ACHN (cell line): ENCODE measurements around the gene ST7.
A peak's percentile ranks its signal among the peaks of the same experiment; 100 is the strongest.

ENCODE experiments used
- DNase-seq: peaks from one replicate; pipeline ENCODE4 v3.0.0-alpha.2; 2015
- in situ Hi-C: cut with HindIII; loops from 2 replicates; pipeline ENCODE4 v1.10.0; 2017; ENCODE audit warnings: low sequenced_read_pairs, low pct_ligation_motif_present, low pct_unique_long_range_greater_than_20kb

Gene ST7

GRCh38 chr7:117041007-117041406, 87.7 kb downstream of the ST7 start:
- in situ Hi-C loops: no loop called here
- no peak for DNase-seq

- in situ Hi-C loops: no loop called here
- DNase-seq: no peak
These were observed 88.5 kb downstream of the ST7 start for GRCh38 chr7:117041822-117042221.

GRCh38 chr7:117043108-117043825, 90.0 kb downstream of the ST7 start:
- in situ Hi-C loops: no loop called here
- no peak for DNase-seq

GRCh38 chr7:117044664-117045063, 91.4 kb downstream of the ST7 start:
- in situ Hi-C loops: no loop called here
- no peak for DNase-seq

- DNase-seq: no peak
- in situ Hi-C loops: no loop called here
These were observed 92.8 kb downstream of the ST7 start for GRCh38 chr7:117045927-117046710.

GRCh38 chr7:117047496-117047895, 94.2 kb downstream of the ST7 start:
- in situ Hi-C loops: no loop called here
- no peak for DNase-seq

GRCh38 chr7:117048114-117048866, 95.0 kb downstream of the ST7 start:
- no peak for DNase-seq
- in situ Hi-C loops: no loop called here

GRCh38 chr7:117048882-117049281, 95.6 kb downstream of the ST7 start:
- in situ Hi-C loops: no loop called here
- DNase-seq: no peak

- in situ Hi-C loops: no loop called here
- no peak for DNase-seq
These were observed 98.5 kb downstream of the ST7 start for GRCh38 chr7:117051808-117052207.

- DNase-seq: no peak
These were observed 100.1 kb downstream of the ST7 start for GRCh38 chr7:117053432-117053831.

GRCh38 chr7:117061751-117062150, 108.5 kb downstream of the ST7 start:
- in situ Hi-C loops: no loop called here
- DNase-seq: no peak

More at GRCh38 chr7:117053432-117053831, 100.1 kb downstream of the ST7 start:
- in situ Hi-C loops: no loop called here

GRCh38 chr7:117062300-117062699, 109.0 kb downstream of the ST7 start:
- in situ Hi-C loops: no loop called here
- no peak for DNase-seq

GRCh38 chr7:117064688-117065087, 111.4 kb downstream of the ST7 start:
- in situ Hi-C loops: no loop called here
- no peak for DNase-seq

GRCh38 chr7:117065571-117066150, 112.4 kb downstream of the ST7 start:
- in situ Hi-C loops: no loop called here

GRCh38 chr7:117066668-117067067, 113.4 kb downstream of the ST7 start:
- no peak for DNase-seq
- in situ Hi-C loops: no loop called here

More at GRCh38 chr7:117065571-117066150, 112.4 kb downstream of the ST7 start:
- no peak for DNase-seq

- no peak for DNase-seq
- in situ Hi-C loops: no loop called here
These were observed 114.0 kb downstream of the ST7 start for GRCh38 chr7:117067340-117067739.

- DNase-seq: peak; percentile 19
These were observed 115.3 kb downstream of the ST7 start for GRCh38 chr7:117068511-117069145.

GRCh38 chr7:117069379-117069778, 116.1 kb downstream of the ST7 start:
- in situ Hi-C loops: no loop called here
- DNase-seq: peak; percentile 29

More at GRCh38 chr7:117068511-117069145, 115.3 kb downstream of the ST7 start:
- in situ Hi-C loops: no loop called here
